Kidney capillary endothelial cell (primary cell): ENCODE measurements around the gene PALLD.
A peak's percentile ranks its signal among the peaks of the same experiment; 100 is the strongest.

Experiments used
- DNase-seq: peaks from one replicate; pipeline ENCODE4 v3.0.0-alpha.2; 2018; ENCODE audit warnings: low spot score

PALLD gene

GRCh38 chr4:168623011-168623410 is 126.2 kb downstream of the PALLD start:
- no peak for DNase-seq

- no peak for DNase-seq
Measured at GRCh38 chr4:168623484-168623883, 126.6 kb downstream of the PALLD start.

- DNase-seq = no peak
Measured at GRCh38 chr4:168628251-168628650, 131.4 kb downstream of the PALLD start.

GRCh38 chr4:168629566-168629965 is 132.7 kb downstream of the PALLD start:
- no peak for DNase-seq

- DNase-seq = peak; percentile 55
Measured at GRCh38 chr4:168630445-168631187, 133.8 kb downstream of the PALLD start.

DNA sequence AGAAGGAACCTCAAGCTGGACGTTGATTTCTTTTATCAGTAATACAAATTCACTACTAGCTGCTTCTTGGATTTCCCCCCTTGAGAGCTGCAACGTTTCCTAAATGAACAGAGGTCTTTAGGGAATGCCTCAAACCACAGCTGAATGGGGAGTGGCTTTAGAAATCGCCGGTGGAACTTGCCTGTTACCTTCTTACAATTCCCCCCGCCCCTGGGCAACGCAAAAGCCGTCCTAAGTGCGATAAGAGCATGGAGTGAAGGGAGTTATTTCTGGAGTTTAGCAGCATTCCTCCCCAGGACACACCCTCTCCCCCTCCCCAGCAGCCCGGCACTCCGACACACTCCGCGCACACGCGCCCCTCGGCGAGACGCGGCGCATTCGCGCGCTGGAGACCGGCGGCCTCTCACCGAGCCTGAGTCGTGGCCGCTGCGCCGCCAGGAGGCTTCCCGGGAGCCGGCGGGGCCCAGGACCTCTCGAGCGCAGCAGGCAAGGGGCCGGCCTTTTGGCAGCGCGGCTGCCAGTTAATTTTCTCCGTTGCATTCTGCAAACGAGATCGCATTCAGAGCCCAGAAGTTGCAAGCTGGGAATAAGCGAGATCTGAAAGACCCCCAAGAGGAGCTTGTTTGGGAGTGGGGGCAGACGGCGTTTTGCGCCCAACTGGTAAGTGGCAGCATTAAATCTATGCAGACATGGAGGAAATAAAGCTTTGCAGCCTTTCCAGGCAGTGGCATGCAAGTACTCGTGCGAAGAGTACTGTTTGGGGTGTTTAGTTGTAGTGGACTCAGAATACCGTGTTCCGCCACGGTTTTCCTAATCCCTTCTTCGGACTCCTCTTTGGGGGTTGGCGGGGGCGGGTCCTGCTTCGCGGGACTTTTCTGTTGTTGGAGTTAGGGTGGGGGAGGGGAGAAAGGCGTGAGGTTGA is 134.7 kb downstream of the PALLD start:
- peak; percentile 28 for DNase-seq

- DNase-seq = no peak
Measured at GRCh38 chr4:168632301-168632725, 135.5 kb downstream of the PALLD start.

DNA sequence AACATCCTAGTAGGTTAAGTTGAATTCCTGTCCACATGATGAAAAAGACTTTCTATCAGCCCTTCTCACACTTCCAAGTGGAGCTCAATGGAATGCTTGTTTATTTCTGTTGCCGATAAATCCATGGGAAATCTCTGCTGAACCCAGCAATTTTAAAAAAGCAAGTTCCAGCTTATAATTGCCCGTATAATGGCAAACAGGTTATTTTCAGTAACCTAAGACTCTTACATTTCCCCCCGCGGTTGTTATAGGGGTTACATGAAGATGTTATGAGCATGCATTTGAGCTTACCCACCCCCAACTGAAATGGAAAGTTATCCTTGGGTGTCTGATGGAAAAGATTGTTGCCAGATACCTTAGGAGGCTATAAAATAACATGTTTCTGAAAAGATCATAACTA is 136.2 kb downstream of the PALLD start:
- DNase-seq = no peak

GRCh38 chr4:168633496-168633895 is 136.6 kb downstream of the PALLD start:
- no peak for DNase-seq

DNA sequence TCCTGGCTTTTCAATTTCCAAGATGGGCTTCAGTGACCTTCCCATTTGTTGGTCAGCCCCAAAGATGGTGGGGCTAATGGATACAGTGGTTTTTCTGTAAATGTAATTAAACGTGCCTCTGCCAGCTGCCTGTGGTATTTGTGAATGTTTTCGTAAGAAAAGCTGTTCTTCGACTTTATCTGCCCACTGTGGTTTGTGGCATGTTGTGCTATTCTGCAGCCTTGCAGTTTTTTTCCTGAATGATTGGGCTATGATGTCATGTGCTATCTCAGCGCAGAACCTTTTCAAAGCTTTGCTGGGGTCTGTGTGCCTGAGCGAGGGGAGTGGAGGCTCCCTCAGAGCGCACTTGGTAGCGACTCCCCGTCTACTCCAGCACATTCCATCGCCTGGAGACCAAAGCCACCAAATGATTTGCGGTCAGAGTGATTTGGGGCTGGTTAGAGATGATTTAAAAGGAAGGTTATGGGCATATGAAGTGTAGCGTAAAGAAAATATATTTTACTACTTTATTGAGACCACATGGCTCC is 137.5 kb downstream of the PALLD start:
- no peak for DNase-seq

DNA sequence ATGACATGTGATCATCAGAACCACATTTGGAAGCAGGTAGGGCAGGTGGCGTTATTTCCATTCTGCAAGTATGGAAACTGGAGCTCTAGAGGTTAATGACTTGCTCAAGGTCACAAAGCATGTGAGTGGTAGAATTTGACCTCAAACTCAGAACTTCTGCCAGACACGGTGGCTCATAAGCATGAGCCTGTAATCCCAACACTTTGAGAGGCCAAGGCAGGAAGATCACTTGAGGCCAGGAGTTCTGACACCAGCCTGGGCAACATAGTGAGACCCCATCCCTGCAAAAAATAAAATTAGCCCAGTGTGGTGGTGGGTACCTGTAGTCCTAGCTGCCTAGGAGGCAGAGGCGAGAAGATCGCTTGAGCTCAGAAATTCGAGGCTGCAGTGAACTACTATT is 139.2 kb downstream of the PALLD start:
- no peak for DNase-seq

DNA sequence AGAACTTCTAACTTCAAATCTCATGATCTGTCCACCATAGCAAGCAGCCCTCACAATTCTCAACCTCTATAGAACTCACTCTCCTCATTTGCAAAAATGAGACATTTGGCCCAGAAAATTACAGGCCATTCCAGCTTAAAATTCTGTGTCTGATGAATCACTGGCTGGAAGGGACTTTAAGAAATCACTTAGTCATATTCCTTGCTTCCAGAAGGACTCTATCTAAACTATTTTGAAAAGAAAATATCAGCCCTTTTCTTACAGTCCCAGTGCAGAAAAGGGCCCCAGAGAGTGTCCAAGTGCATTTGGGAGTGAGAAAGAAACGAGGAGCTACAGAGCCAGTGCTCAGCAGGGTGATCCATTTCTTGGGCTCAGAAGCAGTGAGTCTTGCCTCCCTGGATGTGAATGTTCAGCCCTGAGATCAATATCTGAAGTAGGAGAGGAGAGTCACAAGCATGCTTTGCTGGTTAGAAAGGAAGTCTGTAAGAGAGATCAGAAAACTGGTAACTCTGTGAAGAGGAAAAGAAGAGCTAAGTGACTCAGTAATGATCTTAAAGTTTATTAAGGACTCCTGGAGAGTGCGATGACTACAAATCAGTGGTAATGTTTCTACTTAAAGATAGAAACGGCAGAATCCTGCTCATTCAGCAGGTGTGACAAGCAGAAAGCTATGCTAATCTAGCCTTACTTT is 139.8 kb downstream of the PALLD start:
- DNase-seq = peak; percentile 23

DNA sequence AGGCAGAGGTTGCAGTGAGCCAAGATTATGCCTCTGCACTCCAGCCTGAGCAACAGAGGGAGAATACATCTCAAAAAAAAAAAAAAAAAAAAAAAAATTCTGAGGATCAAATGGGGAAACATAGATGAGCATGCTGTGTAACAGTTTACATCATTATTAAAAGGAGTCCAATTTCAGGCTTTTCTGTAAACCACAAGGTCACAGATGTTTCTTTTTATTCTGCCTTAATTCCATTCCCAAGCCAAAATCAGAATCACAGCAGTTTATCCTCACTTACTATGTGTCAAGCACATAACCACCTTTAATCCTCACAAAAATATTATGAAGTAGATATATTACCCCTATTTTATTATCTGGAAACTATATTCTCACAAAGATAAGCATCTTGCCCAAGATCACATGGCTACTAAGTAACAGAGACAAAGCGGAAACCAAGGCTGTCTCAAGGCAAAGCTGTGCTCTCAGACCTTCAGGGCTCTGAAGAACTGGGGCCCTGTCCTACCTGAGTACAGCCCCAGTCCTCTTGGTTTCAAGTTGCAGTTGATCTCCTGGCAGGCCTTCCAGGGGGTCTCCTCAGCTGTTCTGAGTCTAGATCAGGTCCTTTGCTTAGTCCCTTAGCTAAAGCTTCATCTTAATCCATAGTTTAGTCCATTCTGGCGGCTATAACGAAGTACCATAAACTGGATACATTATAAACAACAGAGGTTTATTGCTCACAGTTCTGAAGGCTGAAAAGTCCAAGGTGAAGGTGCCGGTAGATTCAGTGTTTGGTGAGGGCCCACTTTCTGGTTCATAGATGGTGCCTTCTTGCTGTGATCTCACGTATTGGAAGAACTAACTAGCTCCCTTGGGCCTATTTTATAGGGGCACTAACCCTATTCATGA is 141.3 kb downstream of the PALLD start:
- DNase-seq = no peak

DNA sequence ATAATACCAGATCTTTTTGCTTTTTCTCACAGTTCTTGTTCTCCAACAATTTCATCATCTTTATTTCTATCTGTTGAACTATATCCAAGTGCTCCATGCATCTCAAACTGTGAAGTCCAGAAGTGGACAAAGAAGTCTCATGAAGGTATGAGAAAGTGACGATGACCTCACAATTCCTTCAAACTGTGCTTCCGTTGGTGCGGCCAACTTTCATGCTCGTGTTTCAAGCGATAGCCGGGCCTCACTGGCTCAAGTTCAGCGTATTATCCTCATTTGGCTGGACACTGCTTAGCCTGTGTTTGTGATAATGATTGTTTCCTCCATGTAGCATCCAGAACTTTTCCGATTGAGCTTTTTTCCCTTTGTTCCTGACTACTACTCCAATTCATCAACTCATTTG is 143.1 kb downstream of the PALLD start:
- DNase-seq = no peak

- DNase-seq = no peak
Measured at GRCh38 chr4:168641811-168642140, 144.9 kb downstream of the PALLD start.

DNA sequence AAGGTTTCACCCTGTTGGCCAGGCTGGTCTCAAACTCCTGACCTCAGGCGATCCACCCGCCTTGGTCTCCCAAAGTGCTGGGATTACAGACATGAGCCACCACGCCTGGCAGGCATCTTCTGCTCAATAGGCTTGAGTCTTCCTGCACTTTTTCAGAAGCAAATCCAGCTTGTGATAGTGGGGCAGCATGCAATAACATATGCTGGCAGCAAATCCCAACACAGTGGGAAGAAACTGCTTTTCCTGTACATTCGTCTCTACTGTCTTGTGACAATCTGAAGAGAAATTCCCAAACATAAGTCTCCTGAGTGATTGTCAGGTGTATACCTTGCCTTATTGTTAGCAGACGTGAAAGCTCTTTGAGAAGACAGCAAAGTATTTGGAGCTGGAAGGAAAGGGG is 145.7 kb downstream of the PALLD start:
- no peak for DNase-seq

DNA sequence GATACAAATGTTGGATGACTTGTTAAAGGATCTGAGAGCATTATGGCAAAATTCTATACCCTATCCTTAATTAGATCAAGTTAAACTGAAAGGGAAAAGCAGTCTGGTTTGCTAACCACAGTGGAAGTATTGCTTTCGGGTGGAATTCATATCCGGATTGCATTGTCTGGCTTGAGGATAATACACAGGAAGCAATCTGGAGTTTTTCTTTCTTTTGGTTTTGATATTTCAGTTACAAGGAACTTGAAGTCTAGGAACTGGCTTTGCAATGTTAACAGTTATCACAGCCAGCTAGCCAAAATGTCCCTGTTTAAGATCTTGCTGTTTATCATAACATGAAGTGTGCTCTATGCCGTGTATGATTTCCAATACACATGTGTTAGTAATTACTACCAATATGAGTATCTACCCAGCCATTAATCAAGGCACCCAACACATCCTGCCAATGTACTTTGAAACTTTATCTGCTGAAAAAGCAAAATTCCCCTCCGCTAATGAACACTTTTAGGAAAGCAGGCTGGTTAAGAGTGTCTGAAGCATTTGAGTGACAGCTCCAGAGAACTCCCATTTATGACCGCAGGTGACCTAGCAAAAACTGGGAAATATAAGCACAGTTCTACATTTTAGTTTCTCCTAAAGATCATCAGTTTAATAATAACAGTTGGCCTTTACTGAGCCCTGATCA is 146.4 kb downstream of the PALLD start:
- no peak for DNase-seq

- no peak for DNase-seq
Measured at GRCh38 chr4:168643796-168644159, 146.9 kb downstream of the PALLD start.

GRCh38 chr4:168646001-168646768 is 149.3 kb downstream of the PALLD start:
- no peak for DNase-seq
